HG02938 (cell line): ENCODE results near the gene LETM1.

ENCODE experiments used
- ATAC-seq: cut with Tn5 transposase; IDR thresholded peaks from one replicate; pipeline ENCODE4 v1.9.1; 2021; ENCODE audit warnings: mild to moderate bottlenecking, moderate library complexity; ENCODE audit not compliant: unreplicated experiment

The LETM1 gene

GRCh38 chr4:1797298-1797860, 58.6 kb downstream of the LETM1 start:
- ATAC-seq: no peak

DNA sequence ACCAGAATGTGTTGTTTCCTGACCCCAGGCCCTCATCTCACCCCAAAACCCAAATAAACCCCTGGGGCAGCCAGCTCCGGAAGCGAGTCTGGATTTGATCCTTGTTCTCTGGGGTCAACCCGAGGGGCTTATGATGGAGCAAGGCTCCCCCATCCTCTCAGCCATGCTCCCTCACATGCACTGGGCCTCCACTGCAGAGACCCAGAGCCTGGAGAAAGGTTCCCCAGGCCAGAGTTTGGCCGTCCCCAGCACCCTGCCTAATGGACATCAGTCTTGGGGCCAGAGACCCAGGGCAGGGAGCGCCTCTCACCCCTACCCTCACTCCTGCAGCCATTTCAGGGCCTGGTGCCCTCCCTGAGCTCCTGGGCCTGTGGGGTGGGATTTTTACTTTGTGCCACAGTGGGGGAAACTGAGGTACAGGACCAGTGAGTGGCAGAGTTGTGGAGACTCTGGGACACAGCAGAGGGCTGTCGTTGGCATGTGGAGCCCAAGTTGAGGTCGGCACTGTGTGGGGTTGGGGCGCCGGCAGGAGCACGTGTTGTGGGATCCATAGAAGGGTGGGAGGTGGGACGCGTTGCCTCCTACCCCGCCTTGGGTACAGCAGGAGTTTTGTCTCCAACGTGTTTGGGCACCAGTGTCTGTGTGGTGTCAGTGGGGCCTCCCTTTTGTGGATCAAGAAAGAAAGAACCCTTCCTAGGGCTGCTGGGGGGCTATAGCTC, 59.3 kb downstream of the LETM1 start:
- ATAC-seq: no peak

DNA sequence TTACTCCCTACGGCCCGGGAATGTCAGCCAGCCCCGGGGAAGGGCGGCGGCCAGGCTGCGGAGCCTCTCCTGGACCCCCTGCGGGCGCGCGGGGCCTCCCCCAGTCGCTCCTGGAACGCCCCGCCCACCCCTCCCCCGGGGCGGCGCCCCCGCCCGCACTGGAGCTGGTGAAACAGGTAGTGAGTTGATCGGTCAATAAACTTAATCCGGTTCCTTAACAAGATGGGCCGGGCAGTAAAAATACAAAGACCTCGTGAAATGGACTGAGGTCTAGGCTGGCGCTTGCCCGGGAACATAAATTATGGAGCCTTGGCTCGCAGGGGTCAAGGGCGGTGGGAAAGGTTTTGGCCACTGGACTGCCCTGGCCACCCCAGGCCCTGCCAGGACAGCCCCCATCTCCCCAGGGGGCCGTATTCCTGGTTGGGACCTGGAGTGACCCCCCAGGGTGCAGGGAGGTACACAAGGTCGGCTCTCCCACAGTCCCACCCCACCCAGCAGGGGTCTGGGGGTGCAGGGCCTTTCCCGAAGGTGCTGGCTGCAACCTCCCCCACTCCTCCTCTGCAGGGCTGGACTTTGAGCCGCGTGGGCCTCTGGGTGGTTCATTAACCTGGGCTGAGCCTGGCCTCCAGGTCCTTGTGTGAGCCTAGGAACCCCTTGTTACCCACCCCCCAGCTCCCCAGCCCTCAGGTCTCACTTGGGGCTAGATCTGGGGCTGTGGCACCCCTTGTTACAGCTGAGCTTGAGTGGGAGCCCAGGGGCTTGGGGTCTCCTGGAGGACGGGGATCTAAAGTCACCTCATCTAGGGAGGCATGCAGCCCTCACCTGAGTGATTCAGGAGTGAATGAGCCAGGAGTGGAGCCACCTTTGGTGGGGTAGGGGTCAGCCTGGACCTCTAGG, 60.4 kb downstream of the LETM1 start:
- ATAC-seq: no peak

- no peak for ATAC-seq
Measured at GRCh38 chr4:1794809-1795298, 61.1 kb downstream of the LETM1 start.

GRCh38 chr4:1793940-1794808, 61.8 kb downstream of the LETM1 start:
- ATAC-seq: no peak

DNA sequence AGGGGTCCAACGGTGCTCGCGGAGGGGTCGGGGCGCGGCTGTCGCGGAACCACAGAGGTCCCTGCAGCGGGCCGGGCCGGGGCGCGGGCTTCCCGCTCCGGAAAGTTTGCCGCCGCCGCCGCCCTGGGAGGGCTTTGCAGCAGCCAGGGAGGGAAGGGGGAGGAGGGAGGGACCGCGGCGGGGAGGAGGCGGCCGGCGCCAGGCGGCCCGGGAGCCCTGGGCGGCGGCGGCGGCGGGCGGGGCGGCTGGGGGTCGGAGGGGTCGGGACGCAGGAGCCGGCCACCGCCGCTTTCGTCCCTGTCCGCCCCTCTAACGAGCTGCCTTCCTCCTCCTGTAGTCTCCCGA, 62.5 kb downstream of the LETM1 start:
- ATAC-seq: no peak

DNA sequence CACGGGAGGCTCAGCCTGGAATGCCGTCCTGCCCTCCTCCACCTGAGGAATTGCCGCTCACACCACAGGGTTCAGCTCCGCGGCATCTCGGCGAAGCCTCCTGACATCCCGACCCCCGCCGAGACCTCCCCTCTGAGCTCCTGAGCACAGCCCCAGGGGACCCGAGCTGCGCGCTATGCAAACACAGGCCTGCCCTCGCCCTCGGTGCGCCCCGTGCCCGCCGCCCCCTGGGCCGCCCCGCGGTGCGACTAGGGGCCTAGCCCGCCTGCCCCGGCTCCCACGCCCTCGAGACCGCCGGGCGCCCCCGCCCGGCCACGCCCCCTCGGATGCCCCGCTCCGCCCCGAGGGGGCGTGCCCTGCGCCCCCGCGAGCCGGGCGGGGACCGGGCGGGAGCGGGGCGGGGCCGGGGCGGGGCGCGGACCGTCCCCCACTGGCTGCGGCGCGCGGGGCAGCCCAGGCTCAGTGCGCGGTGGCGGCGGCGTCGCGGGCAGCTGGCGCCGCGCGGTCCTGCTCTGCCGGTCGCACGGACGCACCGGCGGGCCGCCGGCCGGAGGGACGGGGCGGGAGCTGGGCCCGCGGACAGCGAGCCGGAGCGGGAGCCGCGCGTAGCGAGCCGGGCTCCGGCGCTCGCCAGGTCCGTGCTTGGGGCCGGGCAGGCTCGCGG, 63.0 kb downstream of the LETM1 start, which contains the start of gene FGFR3:
Gene FGFR3 (plus strand): TSS at position 462 of the 664 bp plus-strand sequence. CDS start 642 bp downstream, outside the sequence.
- no peak for ATAC-seq

DNA sequence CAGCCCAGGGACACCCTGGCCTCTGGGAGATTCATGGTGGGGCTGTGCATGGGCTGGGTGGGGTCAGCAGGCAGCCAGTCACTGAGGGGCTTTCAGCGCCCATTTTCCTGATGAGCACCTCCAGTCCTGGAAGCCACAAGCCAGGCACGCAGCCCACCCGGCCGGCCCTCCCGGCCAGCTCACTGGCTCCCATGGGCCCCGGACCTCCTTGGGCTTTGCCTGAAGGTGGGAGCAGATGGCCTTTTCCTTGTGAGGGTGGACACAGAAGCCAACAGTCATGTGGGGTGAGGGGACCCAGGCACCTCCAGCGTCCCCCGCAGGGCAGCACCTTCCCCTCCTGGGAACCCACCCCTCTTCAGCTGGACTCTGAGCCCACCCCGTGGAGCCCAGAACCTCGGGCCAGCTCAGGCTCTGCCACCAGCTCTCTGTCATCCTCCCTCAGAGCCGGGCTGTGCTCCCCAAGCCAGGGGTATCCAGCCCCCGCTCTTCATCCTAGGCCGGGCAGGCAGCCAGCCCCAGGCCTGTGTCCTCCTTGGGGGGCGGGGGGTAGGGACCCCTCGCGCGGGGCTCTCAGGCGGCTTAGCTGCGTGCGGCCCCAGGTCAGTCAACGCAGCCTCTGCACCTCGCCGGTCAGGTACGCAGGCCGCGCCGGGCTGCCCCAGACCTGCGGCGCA, 63.7 kb downstream of the LETM1 start:
- no peak for ATAC-seq

GRCh38 chr4:1790005-1790404, 66.0 kb downstream of the LETM1 start:
- ATAC-seq: no peak

DNA sequence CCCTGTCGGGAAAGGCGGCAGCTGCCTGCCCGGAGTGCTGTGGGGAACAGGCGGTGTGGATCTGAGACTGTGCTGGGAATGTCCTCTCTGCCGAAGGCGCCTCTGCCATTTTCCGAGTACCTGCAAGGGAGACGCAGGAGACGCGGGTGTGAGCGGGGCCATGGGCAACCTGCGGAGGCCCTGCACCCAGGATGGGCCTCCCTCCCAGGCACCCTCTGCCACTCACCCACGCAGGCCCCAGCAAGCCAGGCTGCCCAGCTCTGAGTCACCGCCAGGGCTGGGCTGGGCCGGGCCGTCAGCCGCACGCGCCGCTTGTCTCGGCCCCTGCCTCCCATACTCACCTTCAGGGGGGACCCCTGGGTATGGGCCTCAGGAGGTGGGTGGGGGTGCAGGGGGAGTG, 66.4 kb downstream of the LETM1 start:
- no peak for ATAC-seq

DNA sequence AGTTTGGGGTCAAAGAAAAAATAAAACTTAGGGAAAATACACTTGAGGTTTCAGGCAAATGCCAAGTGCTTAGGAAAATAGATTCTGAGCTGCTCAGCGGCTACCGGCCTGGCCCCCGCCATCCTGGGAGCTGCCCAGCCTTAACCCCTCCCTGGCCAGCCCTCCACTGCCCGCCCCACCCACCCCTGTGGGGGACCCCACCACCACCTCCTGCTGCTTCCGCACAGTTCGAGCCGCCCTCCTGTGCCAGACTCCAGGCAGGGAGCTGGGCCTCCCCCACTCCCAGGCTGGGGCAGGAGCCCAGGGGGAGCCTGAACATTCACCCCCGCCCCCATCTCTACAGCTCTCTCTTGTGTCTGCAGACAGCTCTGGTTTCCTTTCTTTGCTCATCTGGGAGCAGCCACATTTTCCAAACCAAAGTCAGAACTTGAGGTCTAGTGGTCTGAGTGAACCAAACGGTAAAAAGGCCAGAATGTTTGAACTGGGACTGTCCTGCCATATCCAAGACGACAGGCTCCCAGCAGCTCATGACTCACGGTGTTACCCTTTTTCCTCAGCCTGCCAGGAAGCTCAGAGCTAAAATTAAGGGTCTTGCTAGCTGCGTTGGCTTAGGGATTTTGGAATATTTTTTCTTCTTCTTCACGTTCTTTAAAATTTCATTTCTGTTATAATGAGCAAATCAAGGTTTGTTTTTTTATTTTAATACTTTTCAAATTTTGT, 67.5 kb downstream of the LETM1 start:
- ATAC-seq: no peak

- ATAC-seq: no peak
Measured at GRCh38 chr4:1787411-1788077, 68.4 kb downstream of the LETM1 start.

GRCh38 chr4:1786544-1787362, 69.2 kb downstream of the LETM1 start:
- no peak for ATAC-seq

GRCh38 chr4:1785592-1785991, 70.4 kb downstream of the LETM1 start:
- no peak for ATAC-seq

DNA sequence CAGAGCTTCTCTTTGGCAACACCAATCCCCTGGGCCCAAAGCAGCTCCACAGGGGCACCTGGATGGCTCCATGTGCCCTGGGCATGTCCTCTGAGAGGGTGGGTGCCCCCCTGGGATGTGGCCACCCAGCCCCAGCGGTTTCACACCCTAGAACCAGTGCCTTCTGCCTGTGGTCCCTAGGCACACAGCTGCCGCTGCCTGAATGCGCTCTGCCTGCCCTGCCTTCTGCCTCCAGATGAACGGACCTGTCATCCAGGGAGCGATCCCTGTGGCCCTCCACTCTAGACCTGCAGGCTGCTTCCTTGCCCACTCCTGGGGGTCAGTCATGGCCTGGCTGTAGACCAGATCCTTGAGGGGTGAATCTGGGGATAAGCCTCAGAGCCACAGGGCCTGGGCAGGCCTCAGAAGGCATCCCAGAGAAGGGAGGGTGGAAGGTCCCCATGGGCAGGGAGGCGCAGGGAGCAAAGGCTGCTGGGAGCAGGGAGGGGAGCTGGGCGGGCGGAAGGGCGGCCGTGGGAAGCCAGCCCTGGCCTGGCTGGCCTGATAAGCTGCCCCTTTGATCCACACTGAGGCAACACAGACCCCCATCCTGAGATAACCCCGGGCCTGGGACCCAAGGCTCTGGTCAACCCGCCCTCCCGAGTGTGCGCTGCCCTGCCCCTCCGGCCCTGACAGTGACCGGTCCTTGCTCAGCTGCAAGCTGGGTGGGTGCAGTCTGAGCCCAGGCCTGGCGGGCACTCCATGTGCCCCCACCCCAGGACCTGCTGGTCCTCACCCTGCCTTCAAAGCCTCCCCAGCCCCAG, 71.0 kb downstream of the LETM1 start:
- ATAC-seq: no peak

DNA sequence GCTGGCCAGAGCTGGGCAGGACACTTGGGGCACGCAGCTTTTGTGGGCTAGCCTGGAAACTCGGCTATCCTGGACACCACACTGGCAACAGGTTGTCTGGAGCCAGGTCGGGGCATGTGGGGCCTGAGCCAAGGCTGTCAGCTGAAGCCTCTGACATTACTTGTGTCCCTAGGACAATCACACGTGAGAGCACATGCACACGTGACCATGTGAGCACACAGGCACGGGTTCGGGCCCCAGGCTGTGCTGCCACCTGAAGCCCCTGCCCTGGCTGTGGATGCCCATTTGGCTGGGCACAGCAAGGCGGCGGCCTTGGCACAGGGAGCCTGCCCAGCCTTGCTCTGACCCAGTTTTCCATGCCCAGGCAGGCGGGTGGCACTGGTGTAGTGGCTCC, 71.6 kb downstream of the LETM1 start:
- no peak for ATAC-seq

- ATAC-seq: no peak
Measured at GRCh38 chr4:1783970-1784369, 72.0 kb downstream of the LETM1 start.
